H1 (cell line): ENCODE data around the gene RTP2. TPM values are rescaled to one million over a fixed set of nuclear protein-coding genes. Genes with fewer than 3 reads are reported as not detected.

ENCODE experiments used
- ATF3 ChIP-seq: IDR thresholded peaks from 2 replicates; pipeline ENCODE4 v1.6.1; 2011; ENCODE audit warnings: low read depth, mild to moderate bottlenecking, low read length; ENCODE audit not compliant: insufficient read depth
- RAD21 ChIP-seq, 2 experiments: IDR thresholded peaks in 1 of 2; conservative IDR thresholded peaks in 1 of 2; 2 replicates each; pipeline ENCODE4 v1.6.1; 2011; ENCODE audit warnings: low read depth in 2 of 2, low read length in 2 of 2, improper control_type of control experiment in 1 of 2, inconsistent platforms in 1 of 2, mild to moderate bottlenecking in 1 of 2, moderate library complexity in 1 of 2
- RNF2 ChIP-seq: fragments of 200-900, 300-1000 bp; sonication (generic); IDR thresholded peaks from 2 replicates; pipeline ENCODE4 v1.7.1; 2016; ENCODE audit warnings: borderline replicate concordance, low read depth, mild to moderate bottlenecking, antibody characterized with exemption, low read length; ENCODE audit not compliant: poor library complexity, severe bottlenecking; ENCODE audit errors: missing control alignments
- SAP30 ChIP-seq: fragments of 300-600 bp; sonication (generic); IDR thresholded peaks from 2 replicates; pipeline ENCODE4 v1.7.1; 2012; ENCODE audit warnings: low read length, moderate library complexity, mild to moderate bottlenecking, inconsistent platforms; ENCODE audit not compliant: insufficient read depth, insufficient replicate concordance
- polyA plus RNA-seq, 7 experiments: library from polyadenylated mRNA; depleted of rRNA in 3 of 7; stranded (reverse) in 5 of 7; unstranded in 2 of 7; fragments of >200 nt in 5 of 7; fragments of 200-250 nt in 2 of 7; gene quantifications; 1 replicate in 5 of 7; 2 replicates in 1 of 7; 4 replicates in 1 of 7; pipeline versions ENCODE4 v1.2.1 to v1.2.3, GENCODE V29; 2011 to 2013; ENCODE audit warnings: missing spikeins in 2 of 7, mixed read lengths in 2 of 7
- total RNA-seq: library from RNA; stranded (reverse); fragmentation: NEBNext Ultra II Directional; extraction: Animal tissue kit (Norgen Biotek cat#: 25700); gene quantifications from 2 replicates; pipeline ENCODE4 v1.2.1, GENCODE V29; 2021

Gene RTP2
- total and polyA plus RNA-seq, 2 of the 8 experiments (the other 6 are each of a cell fraction or from before 2014, with no cell fraction given): not detected

- no peak for TF ChIP-seq RNF2
- no peak for TF ChIP-seq ATF3
- no peak for TF ChIP-seq SAP30
- no peak for TF ChIP-seq RAD21 (IDR thresholded peaks at IDR 0.05 in 1 of 2, conservative IDR thresholded peaks at IDR 0.05 in 1 of 2; ENCODE audit: low read depth in 2 of 2, low read length in 2 of 2)
- TF ChIP-seq, all 59 proteins: peak for 0
Measured at GRCh38 chr3:187693431-187693830, 8.9 kb downstream of the RTP2 start (continued).
